Endothelial cell of umbilical vein (primary cell): ENCODE measurements around the gene DNM2.

Experiments used
- CTCF ChIP-seq, 2 donors: IDR thresholded peaks; 1 replicate in 1 of 2; 2 replicates in 1 of 2; pipeline ENCODE4 v1.5.1; 2011; ENCODE audit warnings: low read length in 2 of 2, mild to moderate bottlenecking in 2 of 2, moderate library complexity in 2 of 2, control low read depth in 1 of 2, inconsistent platforms in 1 of 2, low read depth in 1 of 2; ENCODE audit not compliant: insufficient read depth in 1 of 2; ENCODE audit errors: extremely low read depth in 1 of 2
- EZH2 ChIP-seq: IDR thresholded peaks from 2 replicates; pipeline ENCODE4 v1.6.1; 2012; ENCODE audit warnings: borderline replicate concordance, low read depth, mild to moderate bottlenecking, moderate library complexity, low read length, inconsistent platforms; ENCODE audit not compliant: severe bottlenecking
- JUN ChIP-seq: IDR thresholded peaks from 2 replicates; pipeline ENCODE4 v1.6.1; 2011; ENCODE audit warnings: borderline replicate concordance, low read depth; ENCODE audit not compliant: insufficient read length, insufficient read depth
- MAX ChIP-seq: IDR thresholded peaks from 2 replicates; pipeline ENCODE4 v1.6.1; 2011; ENCODE audit not compliant: insufficient read depth, insufficient read length
- MYC ChIP-seq: IDR thresholded peaks from one replicate; pipeline ENCODE4 v1.6.1; 2011; ENCODE audit warnings: mild to moderate bottlenecking, low read depth, low read length
- POLR2A ChIP-seq: IDR thresholded peaks from 2 replicates; pipeline ENCODE4 v1.6.1; 2012; ENCODE audit warnings: low read depth, mild to moderate bottlenecking, control low read depth, low read length
- POLR2AphosphoS5 ChIP-seq: IDR thresholded peaks from 2 replicates; pipeline ENCODE4 v1.6.1; 2012; ENCODE audit warnings: low read depth, mild to moderate bottlenecking, control low read depth, low read length, moderate library complexity; ENCODE audit not compliant: insufficient read depth

GRCh38 chr19:10808937-10809649 is 91.2 kb downstream of the DNM2 start:
- TF ChIP-seq POLR2AphosphoS5 (no peak), CTCF (IDR thresholded peaks at IDR 0.05; ENCODE audit: extremely low read depth in 1 of 2, insufficient read depth in 1 of 2, low read depth in 1 of 2, low read length in 2 of 2) (no peak), JUN (no peak), EZH2 (no peak), MAX (no peak), POLR2A (no peak), MYC (no peak)
